Activated naive CD4-positive, alpha-beta T cell treated with anti-CD3 and anti-CD28 coated beads, Interleukin-2, amount 10 ng/mL, durations not matched to agents 7 days and 5 days (primary cell): ENCODE measurements around the gene ARID3C.

ENCODE experiments used
- CTCF ChIA-PET: fragments of 350-600 bp; sonication (Branson Sonifier 250); formaldehyde crosslinking; loops from one replicate; lab custom pipeline; 2021; ENCODE audit warnings: antibody characterized with exemption; lab: Charles Lee
- DNase-seq: peaks from one replicate; pipeline ENCODE4 v3.0.0-alpha.2; 2020
- H3K27ac Mint-ChIP-seq: one replicate; pipeline ENCODE4 v1.8.0; 2021; ENCODE audit warnings: mild to moderate bottlenecking, moderate library complexity, mixed read lengths
- H3K27me3 Mint-ChIP-seq: one replicate; pipeline ENCODE4 v1.8.0; 2021; ENCODE audit warnings: mild to moderate bottlenecking, mixed read lengths
- H3K36me3 Mint-ChIP-seq: one replicate; pipeline ENCODE4 v1.8.0; 2021; ENCODE audit warnings: mixed read lengths
- H3K4me1 Mint-ChIP-seq: one replicate; pipeline ENCODE4 v1.8.0; 2021; ENCODE audit warnings: mixed read lengths
- H3K4me3 Mint-ChIP-seq: one replicate; pipeline ENCODE4 v1.8.0; 2021; ENCODE audit warnings: mild to moderate bottlenecking, moderate library complexity, mixed read lengths
- H3K9me3 Mint-ChIP-seq: one replicate; pipeline ENCODE4 v1.8.0; 2021; ENCODE audit warnings: mixed read lengths

The ARID3C gene

DNA sequence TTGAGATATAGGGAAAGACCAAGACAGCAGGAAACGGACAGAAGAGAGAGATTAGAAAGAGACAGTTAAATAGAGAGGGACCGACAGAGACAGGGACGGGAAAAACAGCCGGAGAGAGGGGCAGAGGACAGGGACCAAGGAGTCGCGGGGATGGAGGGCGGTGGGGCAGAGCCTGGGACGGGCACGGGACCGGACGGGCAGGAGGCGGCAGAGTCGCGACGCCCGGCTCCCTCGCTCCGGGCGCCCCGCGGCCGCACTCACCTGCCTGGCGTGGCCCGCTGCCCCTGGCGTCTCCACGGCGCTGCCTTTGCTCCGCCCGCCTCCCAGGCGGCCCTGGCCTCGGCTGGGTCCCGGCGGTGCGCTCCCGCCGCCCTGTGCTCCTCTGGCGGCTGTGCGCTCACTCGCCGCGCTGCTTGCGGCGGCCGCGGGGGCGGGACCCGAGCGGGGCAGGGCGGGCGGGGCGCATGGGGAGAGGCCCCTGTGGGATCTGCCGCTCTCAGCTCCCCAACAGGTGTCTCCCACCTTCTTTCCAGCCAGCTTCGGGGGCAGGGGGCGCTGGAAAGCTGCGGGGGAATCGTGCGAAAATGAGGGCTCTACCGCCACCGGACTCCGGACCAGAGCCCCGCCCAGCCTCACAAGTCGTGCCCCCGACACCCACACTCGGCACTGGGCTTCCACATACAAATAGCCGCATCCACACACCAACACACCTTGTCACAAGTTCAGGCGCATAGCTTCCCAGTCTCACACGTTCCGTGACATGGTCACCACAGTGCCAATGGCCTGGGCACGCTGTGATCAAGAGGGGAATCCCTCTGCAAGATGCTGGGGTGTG lies at the start of gene ARID3C:
Gene ARID3C, minus strand, starts transcription at position 411 of the 835 bp plus-strand sequence. CDS start 1,052 bp downstream, outside the sequence.
- Mint-ChIP-seq H3K27ac (no peak within 1 kb of the TSS), H3K9me3 (no peaks in the 10 kb centered on the region), H3K4me3 (peak within 1 kb of the TSS; percentile 65), H3K27me3 (peaks cover 76% of the 10 kb centered on the region), H3K4me1 (peaks cover 18% of the 10 kb centered on the region), H3K36me3 (no peaks in the 10 kb centered on the region)
- DNase-seq = peak; percentile 58
- CTCF ChIA-PET = interaction anchor here (1.3 to 9.9 kb wide), 2 partner anchors 14 to 23 kb away, joined by 4 to 130 read pairs; partner anchors contain the start of gene RPP25L

GRCh38 chr9:34675869-34676268 lies 47.0 kb upstream of the ARID3C start:
- H3K27ac Mint-ChIP-seq = no peak overlapping the region
- CTCF ChIA-PET = interaction anchor here (1.1 kb wide), 1 partner anchor 27 kb away, joined by 5 read pairs; no protein-coding TSS in a partner anchor
- no peak overlapping the region for H3K4me3 Mint-ChIP-seq
- H3K4me1 Mint-ChIP-seq = no peaks in the 10 kb centered on the region
- no peak for DNase-seq
- H3K36me3 Mint-ChIP-seq = no peaks in the 10 kb centered on the region
- H3K27me3 Mint-ChIP-seq = no peaks in the 10 kb centered on the region
- no peaks in the 10 kb centered on the region for H3K9me3 Mint-ChIP-seq

DNA sequence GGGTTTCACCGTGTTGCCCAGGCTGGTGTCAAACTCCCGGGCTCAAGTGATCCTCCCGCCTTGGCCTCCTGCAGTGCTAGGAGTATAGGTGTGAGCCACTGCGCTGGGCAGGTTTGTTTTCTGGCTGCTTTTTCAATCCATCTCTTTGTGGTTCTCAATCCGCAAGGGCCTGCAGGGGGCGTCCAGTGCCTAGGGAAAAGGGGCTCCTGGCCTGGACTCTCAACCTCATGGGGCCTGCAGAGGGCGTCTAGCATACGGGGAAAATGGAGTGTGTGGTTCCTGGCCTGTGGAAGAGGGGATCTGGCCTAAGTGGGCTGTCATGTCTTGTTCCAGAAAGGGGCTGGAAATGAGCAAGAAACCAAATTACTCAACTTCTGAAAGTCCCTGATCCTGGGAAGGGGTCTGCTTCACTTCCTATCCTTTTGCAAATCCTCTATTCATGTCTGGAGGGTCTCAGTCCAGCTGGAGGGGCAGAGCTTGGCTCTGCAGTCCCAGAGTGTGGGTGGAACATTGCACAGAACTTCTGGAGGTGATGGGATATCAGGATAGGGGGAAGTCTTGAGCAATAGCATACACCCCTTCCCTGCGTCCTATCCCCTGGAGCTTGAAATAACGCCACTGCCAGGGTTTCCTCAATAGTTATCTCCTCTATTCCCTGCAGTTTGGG lies 46.3 kb upstream of the ARID3C start:
- no peaks in the 10 kb centered on the region for H3K27me3 Mint-ChIP-seq
- CTCF ChIA-PET = interaction anchor here (0.6 to 1.1 kb wide), 4 partner anchors 10 to 27 kb away, joined by 3 to 7 read pairs (median 4); no protein-coding TSS in a partner anchor
- no peak overlapping the region for H3K27ac Mint-ChIP-seq
- H3K9me3 Mint-ChIP-seq = peaks cover 3% of the 10 kb centered on the region
- peak; percentile 74 for DNase-seq
- no peak overlapping the region for H3K4me3 Mint-ChIP-seq
- H3K4me1 Mint-ChIP-seq = no peaks in the 10 kb centered on the region
- peaks cover 3% of the 10 kb centered on the region for H3K36me3 Mint-ChIP-seq

- peaks cover under 1% of the 10 kb centered on the region for H3K27me3 Mint-ChIP-seq
- H3K9me3 Mint-ChIP-seq = peaks cover 7% of the 10 kb centered on the region
- no peaks in the 10 kb centered on the region for H3K4me1 Mint-ChIP-seq
- no peak overlapping the region for H3K4me3 Mint-ChIP-seq
- no peak for DNase-seq
- peaks cover 7% of the 10 kb centered on the region for H3K36me3 Mint-ChIP-seq
- no peak overlapping the region for H3K27ac Mint-ChIP-seq
- CTCF ChIA-PET = interaction anchor here (0.6 to 1.1 kb wide), 4 partner anchors 9 to 28 kb away, joined by 3 to 7 read pairs (median 4); no protein-coding TSS in a partner anchor
Measured at GRCh38 chr9:34674440-34674839, 45.6 kb upstream of the ARID3C start.

DNA sequence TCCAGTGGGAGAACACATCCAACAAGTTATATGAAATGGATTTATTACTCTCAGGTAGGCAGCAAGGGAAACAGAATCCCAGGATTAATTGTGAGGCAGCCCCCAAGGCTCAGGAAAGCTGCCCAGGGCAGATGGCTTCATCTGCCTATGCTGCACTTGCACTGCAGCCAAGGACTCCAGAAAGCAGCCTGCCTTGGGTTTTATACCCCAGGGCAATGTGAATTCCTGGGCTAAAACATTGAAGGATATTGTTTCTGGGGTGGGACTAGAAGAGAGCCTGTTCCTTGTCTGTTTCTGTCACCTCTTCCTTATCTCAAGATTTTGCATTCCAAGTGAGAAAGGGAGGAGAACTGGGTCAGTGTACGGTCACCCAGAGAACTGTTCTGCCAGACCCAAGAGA lies 42.4 kb upstream of the ARID3C start:
- Mint-ChIP-seq H3K4me1 (peaks cover 5% of the 10 kb centered on the region), H3K27ac (no peak overlapping the region), H3K4me3 (no peak overlapping the region), H3K9me3 (peaks cover 14% of the 10 kb centered on the region), H3K36me3 (peaks cover 19% of the 10 kb centered on the region), H3K27me3 (peaks cover 8% of the 10 kb centered on the region)
- DNase-seq = no peak
- CTCF ChIA-PET = no interaction called here

DNA sequence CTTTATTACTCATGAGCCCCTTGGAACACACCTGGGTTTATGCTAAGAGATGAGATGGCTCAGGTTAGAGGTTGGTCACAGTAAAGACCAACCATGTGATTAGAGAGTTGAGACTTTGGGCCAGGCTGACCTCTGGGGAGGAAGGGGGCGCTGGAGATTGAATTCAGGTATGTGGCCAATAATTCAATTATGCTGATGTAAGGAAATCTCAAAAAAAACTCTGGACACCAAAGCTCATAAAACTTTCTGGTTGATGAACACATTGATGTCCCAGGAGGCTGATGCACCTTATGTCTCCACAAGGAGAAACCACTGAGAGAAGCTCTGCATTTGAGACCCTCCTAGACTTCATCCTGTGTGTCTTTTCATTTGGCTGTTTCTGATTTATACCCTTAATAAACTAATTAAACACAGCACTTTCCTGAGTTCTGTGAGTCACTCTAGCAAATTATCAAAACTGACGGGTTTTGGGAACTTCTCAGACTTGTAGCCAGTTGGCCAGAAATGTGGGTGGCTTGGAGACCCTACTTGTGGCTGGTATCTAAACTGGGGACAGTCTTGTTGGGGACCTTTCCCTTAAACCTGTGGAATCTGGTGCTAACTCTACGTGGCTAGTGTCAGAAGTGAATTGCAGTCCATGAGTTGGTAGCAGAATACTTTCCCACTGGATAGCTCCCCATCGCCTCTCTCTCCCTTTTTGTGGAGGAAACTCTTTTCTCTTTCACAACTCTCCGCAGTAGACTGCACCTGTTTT lies 41.1 kb upstream of the ARID3C start:
- Mint-ChIP-seq H3K9me3 (peaks cover 14% of the 10 kb centered on the region), H3K36me3 (peaks cover 21% of the 10 kb centered on the region), H3K4me1 (peaks cover 11% of the 10 kb centered on the region), H3K27ac (no peak overlapping the region), H3K4me3 (no peak overlapping the region), H3K27me3 (peaks cover 15% of the 10 kb centered on the region)
- CTCF ChIA-PET = interaction anchor here (1.1 kb wide), 1 partner anchor 33 kb away, joined by 3 read pairs; no protein-coding TSS in a partner anchor
- DNase-seq = no peak

GRCh38 chr9:34665381-34666250 lies 36.8 kb upstream of the ARID3C start:
- Mint-ChIP-seq H3K36me3 (peaks cover 38% of the 10 kb centered on the region), H3K27ac (peak overlapping the region; percentile 93), H3K4me1 (peaks cover 49% of the 10 kb centered on the region), H3K27me3 (peaks cover 15% of the 10 kb centered on the region), H3K4me3 (peak overlapping the region; percentile 85), H3K9me3 (peaks cover 14% of the 10 kb centered on the region)
- CTCF ChIA-PET = interaction anchor here (0.8 to 5.2 kb wide), 9 partner anchors 9 to 446 kb away, joined by 3 to 36 read pairs (median 4); partner anchors contain the start of genes GALT and SIGMAR1
- DNase-seq = peak; percentile 92

DNA sequence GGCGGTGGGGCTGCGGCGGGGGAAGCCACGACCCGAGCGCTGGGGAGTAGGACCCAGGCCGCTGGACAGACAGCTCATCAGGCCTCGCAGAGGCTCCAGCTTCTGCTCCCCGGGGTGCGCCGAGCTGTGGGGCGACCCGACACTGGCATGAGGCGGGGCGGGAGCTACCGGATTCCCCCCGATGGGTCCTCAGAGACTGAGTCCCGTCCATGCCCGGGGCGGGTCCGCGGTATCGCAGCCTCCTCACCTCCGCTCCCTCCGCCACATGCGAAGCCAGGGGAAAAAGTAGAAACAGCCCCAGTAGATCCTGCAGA lies 36.2 kb upstream of the ARID3C start:
- no peak for DNase-seq
- peaks cover 49% of the 10 kb centered on the region for H3K4me1 Mint-ChIP-seq
- H3K9me3 Mint-ChIP-seq = peaks cover 11% of the 10 kb centered on the region
- H3K4me3 Mint-ChIP-seq = peak overlapping the region; percentile 85
- H3K27ac Mint-ChIP-seq = peak overlapping the region; percentile 93
- H3K27me3 Mint-ChIP-seq = peaks cover 15% of the 10 kb centered on the region
- CTCF ChIA-PET = interaction anchor here (0.8 to 5.2 kb wide), 10 partner anchors 10 to 447 kb away, joined by 3 to 36 read pairs (median 4); partner anchors contain the start of genes GALT and SIGMAR1
- H3K36me3 Mint-ChIP-seq = peaks cover 41% of the 10 kb centered on the region

DNA sequence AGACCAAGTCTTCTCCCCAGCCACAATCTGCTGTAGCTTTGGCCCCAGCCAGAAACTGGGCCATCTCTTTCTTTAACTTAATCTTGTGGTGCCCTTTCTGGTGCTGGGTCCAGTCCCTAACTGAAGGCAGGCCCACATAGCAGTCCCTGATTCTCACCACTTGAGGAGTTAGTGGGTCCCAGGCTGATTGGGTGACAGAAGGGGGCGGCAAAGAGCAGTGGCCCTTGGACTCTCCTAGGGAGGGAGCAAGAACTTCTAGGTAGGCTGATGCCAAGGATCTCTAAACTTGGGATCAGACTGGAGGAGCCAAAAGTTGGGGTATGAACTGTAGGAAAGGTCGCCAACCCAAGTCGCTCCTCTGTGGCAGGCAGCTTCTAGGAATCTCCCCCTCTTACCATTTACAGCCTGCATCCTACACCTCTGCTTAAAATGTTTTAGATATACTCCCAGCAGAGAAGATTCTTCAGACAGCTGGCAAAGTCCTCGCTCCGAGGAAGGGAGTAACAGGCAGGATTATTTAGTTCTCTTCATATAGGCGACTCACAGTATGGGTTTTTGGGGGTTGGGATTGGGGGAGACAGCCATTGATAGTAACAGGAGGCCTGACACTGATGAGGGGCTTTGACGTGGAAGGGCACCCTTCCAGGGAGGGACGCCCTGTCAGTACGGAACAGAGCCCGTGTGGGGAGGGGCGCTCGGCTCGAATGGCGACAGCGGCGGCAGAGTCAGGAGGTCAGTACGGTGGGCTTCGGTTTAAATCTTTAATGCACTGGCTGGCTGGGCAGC lies 35.6 kb upstream of the ARID3C start:
- H3K27me3 Mint-ChIP-seq = peaks cover 15% of the 10 kb centered on the region
- H3K9me3 Mint-ChIP-seq = peaks cover 7% of the 10 kb centered on the region
- peak; percentile 84 for DNase-seq
- CTCF ChIA-PET = interaction anchor here (0.8 to 5.2 kb wide), 12 partner anchors 10 to 54 kb away, joined by 3 to 36 read pairs (median 4); partner anchors contain the start of genes GALT and SIGMAR1
- peak overlapping the region; percentile 85 for H3K4me3 Mint-ChIP-seq
- peaks cover 49% of the 10 kb centered on the region for H3K4me1 Mint-ChIP-seq
- H3K36me3 Mint-ChIP-seq = peaks cover 38% of the 10 kb centered on the region
- H3K27ac Mint-ChIP-seq = peak overlapping the region; percentile 93

DNA sequence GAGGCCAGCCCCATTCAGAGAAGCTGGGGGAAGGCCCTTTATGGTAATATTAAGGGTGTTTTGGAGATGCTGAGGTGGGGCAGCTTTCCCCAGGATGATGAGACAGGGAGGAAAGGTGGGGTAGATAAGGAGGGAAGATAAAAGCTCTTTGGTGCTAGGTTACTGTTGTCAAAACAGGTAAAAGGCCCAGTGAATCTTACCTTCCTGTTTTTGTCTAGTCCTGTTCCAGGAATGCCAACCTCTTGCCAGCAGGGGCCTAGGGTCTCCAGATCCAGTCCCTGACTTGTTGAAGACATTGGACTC lies 34.4 kb upstream of the ARID3C start:
- Mint-ChIP-seq H3K4me1 (peaks cover 49% of the 10 kb centered on the region), H3K27ac (peak overlapping the region; percentile 93), H3K27me3 (peaks cover 11% of the 10 kb centered on the region), H3K4me3 (peak overlapping the region; percentile 24), H3K36me3 (peaks cover 30% of the 10 kb centered on the region), H3K9me3 (no peaks in the 10 kb centered on the region)
- CTCF ChIA-PET = interaction anchor here (0.6 to 5.2 kb wide), 8 partner anchors 11 to 261 kb away, joined by 3 to 36 read pairs (median 4); partner anchors contain the start of genes GALT, IL11RA and SIGMAR1
- DNase-seq = no peak

DNA sequence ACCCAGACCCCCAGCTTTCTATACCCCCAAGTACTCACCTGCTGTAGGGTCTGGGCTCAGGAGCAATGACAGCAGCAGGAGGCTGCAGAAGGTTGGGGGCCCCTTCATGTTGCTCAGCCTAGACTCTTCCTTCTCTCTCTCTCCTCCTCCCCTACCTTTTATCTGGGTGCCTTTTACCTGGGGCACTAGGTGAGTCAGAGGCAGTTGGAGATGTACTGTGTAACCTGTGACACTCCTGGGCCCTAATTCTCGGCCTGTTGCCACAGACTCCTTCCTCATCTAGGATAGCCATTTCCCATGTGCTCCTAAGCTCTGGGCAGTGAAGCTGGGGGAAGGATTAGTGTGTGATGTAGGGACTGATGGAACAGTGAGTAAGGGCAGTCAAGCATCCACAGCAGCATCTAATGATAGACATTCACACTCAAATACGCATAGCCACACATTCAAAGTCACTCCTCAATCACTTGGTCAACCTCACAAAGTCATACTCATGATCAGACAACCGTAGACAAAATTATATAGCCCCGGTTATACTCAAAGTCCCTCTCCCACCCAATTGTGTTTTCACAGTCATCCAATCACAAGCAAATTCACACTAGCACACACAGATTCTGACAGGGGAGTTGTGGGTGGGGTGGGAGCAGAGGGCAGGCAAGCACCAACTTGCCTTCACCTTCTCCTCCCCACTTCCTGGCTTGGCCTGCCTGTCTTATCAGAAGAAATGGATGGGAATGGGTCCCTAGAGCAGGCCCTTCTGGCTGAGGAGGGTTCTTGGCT lies 33.8 kb upstream of the ARID3C start, which contains the start of gene CCL27:
Gene CCL27, minus strand, starts transcription at position 132 of the 777 bp plus-strand sequence. Its CDS starts 24 bp downstream, at position 108.
- CTCF ChIA-PET = interaction anchor here (0.6 to 5.2 kb wide), 8 partner anchors 10 to 260 kb away, joined by 3 to 36 read pairs (median 4); partner anchors contain the start of genes GALT and IL11RA
- H3K36me3 Mint-ChIP-seq = peaks cover 28% of the 10 kb centered on the region
- peak; percentile 40 for DNase-seq
- peak within 1 kb of the TSS; percentile 93 for H3K27ac Mint-ChIP-seq
- peaks cover 10% of the 10 kb centered on the region for H3K27me3 Mint-ChIP-seq
- H3K9me3 Mint-ChIP-seq = no peaks in the 10 kb centered on the region
- peaks cover 49% of the 10 kb centered on the region for H3K4me1 Mint-ChIP-seq
- peak within 1 kb of the TSS; percentile 24 for H3K4me3 Mint-ChIP-seq
